GM18909 (cell line): ENCODE results near the gene RBM38.

ENCODE experiments used
- ATAC-seq: cut with Tn5 transposase; IDR thresholded peaks from one replicate; pipeline ENCODE4 v1.9.1; 2021; ENCODE audit warnings: mild to moderate bottlenecking; ENCODE audit not compliant: unreplicated experiment, poor library complexity

Gene RBM38

DNA sequence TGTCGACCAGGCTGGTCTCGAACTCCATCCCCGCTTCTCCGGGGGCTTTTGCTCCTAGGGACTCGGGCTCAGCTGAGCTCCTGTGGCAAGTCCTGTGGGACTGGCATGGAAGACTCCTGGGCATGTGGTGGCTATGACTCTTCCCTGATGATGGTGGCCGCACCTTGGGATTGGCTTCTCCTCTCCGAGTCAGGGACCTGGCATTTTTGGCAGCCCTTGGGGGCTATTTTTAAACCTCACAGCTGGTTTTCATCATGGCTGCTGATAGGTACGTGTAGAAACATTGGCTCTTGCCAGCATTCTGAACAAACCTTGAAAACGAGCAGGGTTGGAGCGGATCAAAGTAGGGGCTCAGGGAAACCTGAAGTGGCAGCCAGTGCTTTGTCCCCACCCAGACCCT is 54.1 kb downstream of the RBM38 start:
- ATAC-seq: no peak

DNA sequence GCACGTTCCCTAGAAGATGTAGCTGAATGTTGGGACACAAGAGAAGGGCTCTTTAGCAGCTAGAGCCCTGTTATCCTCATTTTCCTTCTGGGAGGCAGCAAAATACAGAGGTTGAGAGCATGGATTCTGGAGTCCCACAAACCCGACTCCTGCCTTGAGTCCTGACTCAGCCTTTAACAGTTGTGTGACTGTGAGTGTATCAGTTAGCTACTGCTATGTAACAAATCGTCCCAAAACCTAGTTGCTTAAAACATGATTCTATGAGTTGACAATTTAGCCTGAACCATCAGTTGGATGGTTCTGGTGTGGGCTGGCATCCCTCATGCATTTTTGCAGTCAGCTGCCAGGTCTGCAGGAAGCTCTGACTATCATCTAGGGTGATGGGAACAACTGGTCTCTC is 54.6 kb downstream of the RBM38 start:
- no peak for ATAC-seq

DNA sequence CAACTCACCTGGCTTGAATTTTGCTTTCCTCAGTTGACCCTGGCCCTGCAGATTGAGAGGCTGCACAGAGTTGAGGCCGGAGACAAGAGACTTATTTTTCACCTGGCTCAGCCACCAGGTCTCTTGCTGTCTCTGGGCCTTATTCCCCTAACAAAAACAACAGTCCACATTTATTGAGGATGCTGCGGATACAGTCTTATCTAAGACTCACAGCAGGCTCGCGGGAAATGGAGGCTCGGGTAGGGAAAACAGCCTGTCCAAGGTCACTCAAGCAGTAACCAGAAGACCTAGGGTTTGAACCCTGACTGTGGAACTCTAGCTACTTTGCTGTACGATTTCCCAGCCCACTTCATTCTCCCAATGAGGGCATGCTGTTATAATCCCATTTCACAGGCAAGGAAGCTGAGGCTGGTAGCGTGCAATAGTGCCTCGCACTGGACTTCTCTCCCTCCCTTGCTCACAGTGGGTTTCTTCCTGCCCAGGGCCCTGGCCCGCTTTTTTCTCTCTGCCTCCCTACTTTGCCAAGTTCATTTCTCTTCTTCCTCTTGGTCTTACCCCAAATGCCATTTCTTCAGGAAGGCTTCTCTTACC is 57.7 kb downstream of the RBM38 start:
- no peak for ATAC-seq

DNA sequence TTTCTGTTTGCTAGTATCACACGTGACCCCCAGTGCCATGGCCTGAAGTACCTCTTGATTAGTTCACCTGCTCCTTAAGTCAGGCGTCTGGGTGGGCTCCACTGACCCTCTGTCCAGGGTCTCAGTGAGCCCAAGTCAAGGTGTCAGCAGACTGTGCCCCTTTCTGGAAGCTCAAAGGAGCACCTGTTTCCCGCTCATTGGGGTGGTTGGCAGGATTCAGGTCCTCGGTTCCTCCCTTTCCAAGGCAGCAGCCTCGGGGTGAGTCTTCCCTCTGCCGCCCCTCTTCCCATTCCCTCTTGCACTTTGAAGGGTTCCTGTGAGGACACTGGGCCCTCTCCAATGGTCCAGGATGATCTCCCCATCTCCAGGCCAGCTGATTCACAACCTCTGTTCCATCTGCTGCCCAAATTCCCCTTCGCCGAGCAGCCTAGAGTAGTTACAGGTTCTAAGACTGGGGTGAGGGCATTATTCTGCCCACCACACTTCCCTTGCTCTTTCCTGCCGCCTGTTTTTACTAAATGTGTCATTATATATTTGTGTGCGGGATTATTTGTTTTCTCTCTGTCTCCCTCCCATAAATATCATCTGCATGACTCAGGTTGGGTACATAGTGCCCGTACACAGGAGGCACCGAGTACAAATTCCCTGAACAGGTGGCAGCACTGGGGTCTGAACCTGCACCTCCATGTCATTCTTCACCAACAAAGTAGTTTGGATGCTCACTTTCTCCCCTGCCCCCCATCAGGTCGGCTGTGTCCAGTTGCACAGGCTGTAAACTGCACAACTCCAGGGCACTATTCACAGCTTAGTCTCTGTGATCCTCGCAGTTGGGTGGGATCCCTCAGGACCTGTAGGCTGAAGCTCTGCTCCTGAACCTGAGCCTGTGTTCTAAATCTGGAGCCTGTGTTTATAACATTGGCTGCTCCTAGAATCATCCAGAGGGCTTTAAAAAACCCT is 58.5 kb downstream of the RBM38 start:
- no peak for ATAC-seq

DNA sequence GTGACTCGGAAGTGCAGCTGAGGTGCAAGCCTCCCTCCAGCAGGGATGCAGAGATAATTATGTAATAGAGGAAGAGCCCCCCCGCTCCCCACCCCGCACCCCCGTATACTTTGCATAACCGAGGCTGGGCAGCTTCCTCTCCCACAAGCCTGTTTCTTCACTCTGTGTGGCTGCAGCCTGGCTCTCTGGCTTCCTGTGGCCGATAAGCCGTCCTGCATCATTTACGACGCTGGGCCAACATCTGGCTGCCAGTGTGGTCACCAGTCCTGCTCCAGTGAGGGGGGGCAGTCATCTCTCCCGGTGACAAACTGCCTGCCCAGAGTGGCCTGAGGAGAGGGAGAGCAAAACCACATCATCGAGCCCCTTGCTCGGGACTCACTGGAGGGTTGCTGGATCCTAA is 59.2 kb downstream of the RBM38 start:
- peak; percentile 85 for ATAC-seq

DNA sequence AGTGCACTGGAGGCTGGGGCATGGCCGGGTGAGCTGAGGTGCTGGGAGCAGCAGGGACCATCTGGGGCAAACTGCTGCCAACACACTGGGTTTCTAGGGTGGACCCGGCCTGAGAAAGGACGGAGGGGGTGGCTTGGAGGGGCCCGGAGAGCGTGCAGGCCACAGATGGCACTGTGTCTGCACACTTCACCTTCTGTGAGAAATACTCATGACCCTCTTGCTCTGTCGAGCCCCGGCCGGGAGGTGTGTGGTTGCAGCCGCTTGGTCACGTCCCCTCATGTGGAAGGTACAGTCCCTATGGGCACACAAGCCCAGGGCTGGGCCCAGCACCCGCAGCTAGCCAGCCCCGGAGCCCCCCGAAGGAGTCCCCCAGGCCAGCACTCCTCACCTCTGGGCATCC is 59.7 kb downstream of the RBM38 start:
- ATAC-seq: peak; percentile 40

DNA sequence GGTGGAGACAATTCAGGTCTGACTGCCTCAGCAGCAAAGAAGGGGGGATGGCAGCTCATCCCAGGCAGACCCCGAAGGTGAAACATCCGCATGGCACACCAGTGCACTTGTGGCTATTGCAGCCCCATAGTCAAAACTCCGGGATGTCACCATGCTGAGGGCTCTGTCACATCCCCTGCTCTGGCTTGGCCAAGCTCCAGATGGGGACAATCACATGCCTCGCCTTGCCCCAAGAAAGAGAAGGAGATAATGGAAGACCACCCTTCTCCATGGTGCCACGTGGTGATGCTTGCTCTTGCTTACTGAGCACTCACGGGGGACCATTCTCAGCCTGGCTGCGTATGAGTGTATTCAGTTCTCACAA is 60.2 kb downstream of the RBM38 start:
- no peak for ATAC-seq

DNA sequence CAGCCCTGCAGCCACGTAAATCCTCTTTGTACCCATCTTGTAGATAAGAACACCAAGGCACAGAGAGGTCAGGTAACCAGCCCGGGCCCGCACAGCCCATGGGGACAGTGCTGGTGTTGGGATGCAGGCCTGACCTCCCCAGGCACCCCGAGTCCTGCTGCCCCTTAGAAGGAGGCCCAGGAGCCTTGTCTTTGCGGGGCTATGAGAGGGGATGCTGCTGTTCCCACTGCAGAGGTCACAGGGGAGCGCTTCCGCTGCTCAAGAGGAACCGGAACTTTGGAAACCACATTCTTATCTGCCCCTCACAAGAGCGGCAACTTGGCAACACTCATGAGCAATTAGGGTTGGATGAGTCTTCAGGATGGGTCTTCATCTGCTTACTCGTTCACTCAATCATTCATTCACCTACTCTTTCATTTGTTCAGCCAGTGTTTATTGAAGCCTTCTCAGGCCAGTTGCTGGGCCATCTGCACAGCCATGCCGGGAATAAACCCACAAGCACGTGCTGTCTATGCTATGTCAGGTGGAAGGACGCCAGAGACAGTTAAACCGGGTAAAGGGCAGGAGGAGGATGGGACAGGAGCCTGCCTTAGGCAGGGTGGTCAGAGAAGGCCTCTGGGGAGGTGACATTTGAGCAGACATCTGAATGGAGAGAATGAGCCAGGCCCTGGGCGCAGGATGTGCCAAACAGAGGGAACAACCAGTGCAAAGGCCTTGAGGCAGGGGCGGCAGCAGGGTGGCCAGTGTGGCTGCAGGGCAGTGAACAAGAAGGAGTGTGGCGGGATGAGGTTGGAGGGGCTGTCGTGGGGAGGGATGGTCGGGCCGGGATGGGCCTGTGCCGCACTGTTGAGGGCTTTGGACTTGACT is 60.8 kb downstream of the RBM38 start:
- ATAC-seq: no peak

DNA sequence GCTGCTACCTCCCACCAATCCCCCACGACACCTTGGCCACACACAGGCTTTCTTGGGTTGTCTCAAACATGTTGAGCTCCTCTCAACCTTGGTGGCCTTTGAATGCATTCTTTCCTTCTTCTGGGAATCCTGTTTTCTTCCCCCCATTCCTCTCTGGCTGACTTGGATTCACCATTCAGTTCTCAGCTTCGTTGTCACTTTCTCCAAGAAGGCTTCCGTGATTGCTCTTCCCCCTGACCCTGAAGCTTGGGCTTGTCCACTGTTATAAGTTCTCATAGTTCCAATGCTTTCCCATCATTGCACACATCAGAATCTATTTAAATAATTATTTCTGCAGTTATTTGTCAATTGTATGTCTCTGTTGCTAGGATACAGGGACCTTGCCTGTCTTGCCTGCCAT is 64.2 kb downstream of the RBM38 start:
- ATAC-seq: no peak

DNA sequence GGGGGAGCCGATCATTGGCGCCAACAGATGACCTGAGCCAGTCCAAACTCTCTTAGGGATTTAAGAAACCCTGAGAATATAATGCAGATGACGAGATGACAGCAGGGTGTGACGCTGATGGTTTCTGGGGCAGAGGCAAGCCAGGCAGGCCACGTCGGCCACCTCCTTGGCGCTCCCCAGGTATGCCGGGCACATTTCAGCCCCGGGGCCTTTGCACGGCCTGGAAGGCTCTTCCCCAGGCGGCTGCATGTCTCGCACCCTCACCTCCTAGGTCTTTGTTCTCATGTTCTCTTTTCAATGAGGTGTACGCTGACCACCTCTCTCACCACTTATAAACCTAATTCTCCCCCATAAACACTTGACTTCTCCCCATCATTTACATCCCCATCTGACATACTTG is 64.9 kb downstream of the RBM38 start:
- ATAC-seq: no peak

DNA sequence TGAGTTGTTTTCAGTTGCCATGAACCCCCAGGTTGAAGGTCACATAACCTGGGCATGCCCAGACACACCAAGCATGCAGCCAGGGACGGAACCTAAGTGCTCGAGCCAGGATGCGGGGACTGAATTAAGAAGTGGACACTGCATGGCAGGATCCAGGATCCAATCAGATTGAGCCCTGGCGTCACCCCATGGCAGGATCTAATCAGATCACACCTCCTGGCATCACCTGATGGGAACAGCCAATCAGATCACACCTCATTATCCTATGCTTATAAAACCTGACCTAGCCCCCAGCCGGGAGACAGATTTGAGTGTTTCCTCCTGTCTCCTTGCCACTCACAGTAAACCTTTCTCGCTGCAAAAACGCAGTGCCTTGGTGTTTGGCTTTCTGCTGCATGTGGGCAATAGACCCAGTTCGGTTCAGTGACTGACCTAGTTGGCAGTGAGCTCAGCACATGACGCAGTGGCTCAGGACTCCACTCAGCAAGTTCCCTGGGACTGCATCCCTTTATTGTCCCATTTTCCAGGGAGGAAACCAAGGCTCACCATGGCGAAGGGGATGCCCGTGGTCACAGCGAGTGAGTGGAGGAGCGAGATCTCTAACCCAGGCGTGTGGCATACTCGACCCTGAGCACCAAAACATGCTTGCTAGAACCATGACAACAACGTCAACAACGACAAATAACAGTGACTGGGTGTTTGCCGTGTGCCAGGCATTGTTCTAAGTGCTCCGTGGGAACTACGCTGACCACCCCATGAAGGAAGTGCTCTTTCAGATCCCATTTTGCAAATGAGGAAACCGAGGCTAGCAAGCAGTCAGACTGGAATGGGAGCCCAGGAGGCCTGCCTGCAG is 66.3 kb downstream of the RBM38 start:
- ATAC-seq: no peak

DNA sequence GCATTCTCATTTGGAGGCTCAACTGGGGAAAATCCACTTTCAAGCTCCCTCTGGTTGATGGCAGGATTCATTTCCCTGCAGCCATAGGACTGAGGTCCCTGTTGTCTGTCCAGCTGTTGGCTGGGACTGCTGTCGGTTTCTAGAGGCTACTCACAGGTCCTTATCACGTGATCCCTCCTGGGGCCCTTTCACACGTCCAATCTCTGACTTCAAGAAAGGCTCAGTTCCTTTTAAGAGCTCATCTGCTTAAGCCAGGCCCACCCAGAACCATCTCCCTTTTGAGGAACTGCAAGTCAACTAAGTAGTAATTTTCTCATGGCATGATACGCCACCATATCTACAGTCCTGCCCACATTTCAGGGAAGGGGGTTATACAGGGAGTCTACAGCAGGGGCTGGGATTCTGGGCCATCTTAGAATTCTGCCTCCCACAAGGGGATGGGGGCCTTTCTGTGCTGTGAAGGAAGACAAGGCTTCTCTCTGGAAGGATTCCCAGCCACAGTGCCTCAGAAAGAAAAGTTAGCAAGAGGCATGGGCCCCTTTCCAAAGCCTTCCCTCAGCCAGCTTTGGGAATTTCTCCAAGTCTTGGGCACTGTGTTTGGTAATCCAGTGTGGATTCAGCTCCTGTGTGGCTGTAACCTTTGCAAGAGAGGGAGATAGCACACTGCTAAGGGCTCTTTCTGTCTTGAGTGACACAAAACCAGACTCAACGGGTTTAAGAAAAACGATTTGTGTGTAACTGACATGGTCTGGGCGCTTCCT is 67.4 kb downstream of the RBM38 start:
- ATAC-seq: no peak
